Measurements from ENCODE around the gene SMYD3.

The SMYD3 gene

DNA sequence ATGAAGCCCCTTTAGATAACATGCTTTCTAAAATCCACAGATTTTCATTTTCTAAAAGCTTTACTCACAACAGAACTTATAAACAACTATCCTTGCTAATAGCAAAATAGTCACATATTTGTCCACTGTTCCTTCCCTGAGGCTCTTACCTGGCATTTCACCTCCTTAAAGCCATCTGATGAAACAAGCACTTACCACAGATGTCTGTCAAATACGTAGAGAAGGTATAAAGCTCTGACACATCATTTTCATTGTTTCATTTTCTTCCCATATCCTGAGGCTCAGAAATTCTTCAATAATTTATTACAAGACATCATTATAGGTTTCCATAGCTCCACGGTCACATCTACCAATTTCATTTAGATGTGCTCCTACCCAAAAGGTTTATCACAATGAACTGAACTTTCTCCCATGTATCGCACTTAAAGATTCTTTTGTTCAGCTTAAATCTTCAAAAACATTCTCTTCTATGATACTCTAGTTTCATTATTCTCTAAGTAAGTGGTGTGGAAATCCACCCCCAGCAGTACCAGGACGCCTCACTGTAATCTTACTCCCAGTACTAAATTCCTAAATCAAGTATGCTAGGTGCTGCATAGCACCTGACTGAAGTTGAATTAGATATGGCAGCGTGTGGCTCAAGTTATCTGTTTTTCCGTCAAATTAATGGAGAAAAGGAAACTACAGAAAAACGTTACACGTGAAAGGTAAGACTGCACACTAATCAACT lies 569.6 kb downstream of the SMYD3 start:
- Histone ChIP-seq H3K27ac (ENCODE audit: low read length) (no peak overlapping the region), H3K36me3 (ENCODE audit: insufficient read depth, low read length) (no peaks in the 10 kb centered on the region), H3K4me2 (ENCODE audit: insufficient read depth, low read length) (no peak overlapping the region), H3K4me1 (ENCODE audit: insufficient read depth, low read length) (no peaks in the 10 kb centered on the region), H3K27me3 (ENCODE audit: insufficient read depth, low read length, poor library complexity) (no peaks in the 10 kb centered on the region), H4K20me1 (ENCODE audit: insufficient read depth, low read length) (peaks cover 10% of the 10 kb centered on the region), H3K9me3 (ENCODE audit: insufficient read depth, low read length, severe bottlenecking) (no peaks in the 10 kb centered on the region), H2AFZ (ENCODE audit: low read depth, low read length) (no peak overlapping the region), H3K4me3 (ENCODE audit: low read depth in 1 of 2, low read length in 2 of 2) (no peak overlapping the region), H3K9ac (ENCODE audit: low read depth, low read length) (no peak overlapping the region), H3K79me2 (ENCODE audit: insufficient read depth, low read length) (no peaks in the 10 kb centered on the region)
- no peak for TF ChIP-seq EZH2 (IDR thresholded peaks at IDR 0.05; ENCODE audit: borderline replicate concordance, low read depth, low read length, severe bottlenecking)
- TF ChIP-seq, protein P1, sequence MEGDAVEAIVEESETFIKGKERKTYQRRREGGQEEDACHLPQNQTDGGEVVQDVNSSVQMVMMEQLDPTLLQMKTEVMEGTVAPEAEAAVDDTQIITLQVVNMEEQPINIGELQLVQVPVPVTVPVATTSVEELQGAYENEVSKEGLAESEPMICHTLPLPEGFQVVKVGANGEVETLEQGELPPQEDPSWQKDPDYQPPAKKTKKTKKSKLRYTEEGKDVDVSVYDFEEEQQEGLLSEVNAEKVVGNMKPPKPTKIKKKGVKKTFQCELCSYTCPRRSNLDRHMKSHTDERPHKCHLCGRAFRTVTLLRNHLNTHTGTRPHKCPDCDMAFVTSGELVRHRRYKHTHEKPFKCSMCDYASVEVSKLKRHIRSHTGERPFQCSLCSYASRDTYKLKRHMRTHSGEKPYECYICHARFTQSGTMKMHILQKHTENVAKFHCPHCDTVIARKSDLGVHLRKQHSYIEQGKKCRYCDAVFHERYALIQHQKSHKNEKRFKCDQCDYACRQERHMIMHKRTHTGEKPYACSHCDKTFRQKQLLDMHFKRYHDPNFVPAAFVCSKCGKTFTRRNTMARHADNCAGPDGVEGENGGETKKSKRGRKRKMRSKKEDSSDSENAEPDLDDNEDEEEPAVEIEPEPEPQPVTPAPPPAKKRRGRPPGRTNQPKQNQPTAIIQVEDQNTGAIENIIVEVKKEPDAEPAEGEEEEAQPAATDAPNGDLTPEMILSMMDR (IDR thresholded peaks at IDR 0.05; ENCODE audit: borderline replicate concordance, extremely low read depth, low read length, poor library complexity, severe bottlenecking): no peak
- DNase-seq (no peak), ATAC-seq (ENCODE audit: insufficient read depth, low read depth) (no peak)

DNA sequence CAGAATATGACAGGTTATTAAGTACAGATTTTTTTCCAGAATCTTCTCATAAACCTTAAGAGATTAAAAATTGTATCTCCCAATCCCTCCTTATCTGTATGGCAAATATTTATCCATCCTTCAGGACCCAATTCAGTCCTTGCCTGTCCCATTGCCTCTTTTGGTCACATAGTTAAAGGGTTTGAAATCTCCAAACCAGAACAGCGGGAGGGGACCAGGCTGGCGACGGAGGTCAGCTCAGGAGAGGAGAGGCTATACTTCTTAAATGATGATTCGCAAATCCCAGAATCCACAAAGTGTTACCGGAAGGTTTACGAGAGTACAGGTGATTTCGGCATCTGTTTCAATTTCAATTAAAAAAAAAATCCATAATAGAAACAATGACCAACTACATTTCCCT lies 572.7 kb downstream of the SMYD3 start:
- no peak for ATAC-seq (ENCODE audit: insufficient read depth, low read depth)
- TF ChIP-seq, protein P1 (IDR thresholded peaks at IDR 0.05; ENCODE audit: borderline replicate concordance, extremely low read depth, low read length, poor library complexity, severe bottlenecking): no peak
- TF ChIP-seq EZH2 (IDR thresholded peaks at IDR 0.05; ENCODE audit: borderline replicate concordance, low read depth, low read length, severe bottlenecking): no peak

DNA sequence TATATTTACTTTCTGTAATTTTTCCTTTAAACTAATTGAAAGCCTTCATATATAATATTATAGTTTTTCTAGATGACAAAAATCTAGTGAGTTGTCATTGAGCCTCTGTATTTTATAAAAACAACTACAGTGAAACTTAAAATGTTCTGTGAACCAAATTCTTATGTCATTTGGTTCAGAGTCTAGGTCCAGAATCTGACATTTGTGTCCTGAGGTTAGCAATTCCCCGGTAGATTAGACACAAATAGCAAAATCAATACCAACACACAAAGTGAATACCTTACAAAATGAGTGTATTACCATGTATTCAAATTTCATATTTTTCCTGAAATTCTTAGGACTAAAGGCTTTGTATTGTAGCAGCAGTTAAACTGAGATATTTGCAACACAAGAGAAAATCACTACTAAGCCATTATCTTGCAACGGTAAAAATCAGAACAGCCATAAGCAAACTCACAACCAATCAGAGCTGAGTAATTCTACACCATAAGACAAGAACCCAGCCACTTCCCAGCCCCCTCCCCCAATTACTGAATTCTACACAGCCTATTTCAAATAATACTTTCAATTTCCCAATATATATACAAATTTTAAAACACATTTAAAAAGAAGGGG lies 573.5 kb downstream of the SMYD3 start:
- Histone ChIP-seq H3K9me3 (ENCODE audit: insufficient read depth, low read length, severe bottlenecking) (no peaks in the 10 kb centered on the region), H3K9ac (ENCODE audit: low read depth, low read length) (no peak overlapping the region), H3K36me3 (ENCODE audit: insufficient read depth, low read length) (no peaks in the 10 kb centered on the region), H3K4me2 (ENCODE audit: insufficient read depth, low read length) (no peak overlapping the region), H2AFZ (ENCODE audit: low read depth, low read length) (no peak overlapping the region), H3K27ac (ENCODE audit: low read length) (no peak overlapping the region), H3K4me1 (ENCODE audit: insufficient read depth, low read length) (no peaks in the 10 kb centered on the region), H3K79me2 (ENCODE audit: insufficient read depth, low read length) (no peaks in the 10 kb centered on the region), H4K20me1 (ENCODE audit: insufficient read depth, low read length) (no peaks in the 10 kb centered on the region; the same call in 1 of the 2 replicates), H3K4me3 (ENCODE audit: low read depth in 1 of 2, low read length in 2 of 2) (no peak overlapping the region), H3K27me3 (ENCODE audit: insufficient read depth, low read length, poor library complexity) (no peaks in the 10 kb centered on the region)
- TF ChIP-seq, protein P1 (IDR thresholded peaks at IDR 0.05; ENCODE audit: borderline replicate concordance, extremely low read depth, low read length, poor library complexity, severe bottlenecking): no peak
- TF ChIP-seq EZH2 (IDR thresholded peaks at IDR 0.05; ENCODE audit: borderline replicate concordance, low read depth, low read length, severe bottlenecking): no peak
- ATAC-seq (ENCODE audit: insufficient read depth, low read depth) (no peak), DNase-seq (no peak)

More for the DNA sequence above, 572.7 kb downstream of the SMYD3 start:
- H3K9me3 ChIP-seq (ENCODE audit: insufficient read depth, low read length, severe bottlenecking): no peaks in the 10 kb centered on the region
- H3K36me3 ChIP-seq (ENCODE audit: insufficient read depth, low read length): no peaks in the 10 kb centered on the region
- DNase-seq: no peak
- no peak overlapping the region for H3K4me2 ChIP-seq (ENCODE audit: insufficient read depth, low read length)
- no peaks in the 10 kb centered on the region for H3K79me2 ChIP-seq (ENCODE audit: insufficient read depth, low read length)
- no peak overlapping the region for H2AFZ ChIP-seq (ENCODE audit: low read depth, low read length)
- H3K27me3 ChIP-seq (ENCODE audit: insufficient read depth, low read length, poor library complexity): no peaks in the 10 kb centered on the region
- no peaks in the 10 kb centered on the region for H3K4me1 ChIP-seq (ENCODE audit: insufficient read depth, low read length)
- H4K20me1 ChIP-seq (ENCODE audit: insufficient read depth, low read length): no peaks in the 10 kb centered on the region; the same call in 1 of the 2 replicates
- H3K4me3 ChIP-seq (ENCODE audit: low read depth in 1 of 2, low read length in 2 of 2): no peak overlapping the region
- no peak overlapping the region for H3K27ac ChIP-seq (ENCODE audit: low read length)
- no peak overlapping the region for H3K9ac ChIP-seq (ENCODE audit: low read depth, low read length)

All from DND-41 (cell line).